HepG2 (cell line): ENCODE results near the gene PKN2. TPM values are rescaled to one million over a fixed set of nuclear protein-coding genes. Genes with fewer than 3 reads are reported as not detected.

Experiments
- ELF1 ChIP-seq: sonication (generic); formaldehyde crosslinking; IDR thresholded peaks from 2 replicates; pipeline ENCODE4 v1.4.0; 2020; ENCODE audit warnings: missing genetic modification reagents
- GATAD2A ChIP-seq: IDR thresholded peaks from 2 replicates; pipeline ENCODE4 v1.6.1; 2016
- HMG20B ChIP-seq: conservative IDR thresholded peaks from 2 replicates; pipeline ENCODE4 v1.6.1; 2016; ENCODE audit warnings: missing genetic modification reagents, missing compliant biosample characterization
- HNF4G ChIP-seq, 2 experiments: sonication (generic) in 1 of 2; formaldehyde crosslinking in 1 of 2; IDR thresholded peaks; 2 replicates each; pipeline versions ENCODE4 v1.4.0 to v1.6.1; 2011 to 2020; ENCODE audit warnings: borderline replicate concordance in 2 of 2, low read depth in 2 of 2, mild to moderate bottlenecking in 2 of 2, low read length in 1 of 2, missing genetic modification reagents in 1 of 2, moderate library complexity in 1 of 2
- HNRNPLL ChIP-seq: fragments of 200-400 bp; formaldehyde crosslinking; IDR thresholded peaks from 2 replicates; pipeline ENCODE4 v1.6.1; 2017; ENCODE audit warnings: mild to moderate bottlenecking, low read depth, low read length; ENCODE audit not compliant: poor library complexity, severe bottlenecking
- JARID2 ChIP-seq: sonication (generic); formaldehyde crosslinking; IDR thresholded peaks from 2 replicates; pipeline ENCODE4 v1.8.1; 2023; ENCODE audit warnings: missing genetic modification reagents, inconsistent platforms; ENCODE audit not compliant: insufficient replicate concordance
- KLF13 ChIP-seq: sonication (generic); formaldehyde crosslinking; IDR thresholded peaks from 2 replicates; pipeline ENCODE4 v1.4.0; 2020; ENCODE audit warnings: mild to moderate bottlenecking, missing genetic modification reagents
- POLR2AphosphoS2 ChIP-seq: IDR thresholded peaks from 2 replicates; pipeline ENCODE4 v1.6.1; 2011; ENCODE audit warnings: low read depth, low read length, improper control_type of control experiment
- POLR2G ChIP-seq: fragments of 200-400 bp; formaldehyde crosslinking; IDR thresholded peaks from 2 replicates; pipeline ENCODE4 v1.6.1; 2018; ENCODE audit warnings: mild to moderate bottlenecking, low read depth, low read length, moderate library complexity
- RFXANK ChIP-seq: IDR thresholded peaks from 2 replicates; pipeline ENCODE4 v1.6.1; 2016
- SMARCC2 ChIP-seq: fragments of 450-650 bp; IDR thresholded peaks from 2 replicates; pipeline ENCODE4 v1.6.1; 2017; ENCODE audit warnings: antibody characterized with exemption, mild to moderate bottlenecking
- SSRP1 ChIP-seq: IDR thresholded peaks from 2 replicates; pipeline ENCODE4 v1.6.1; 2016; ENCODE audit warnings: control low read depth
- TMF1 ChIP-seq: sonication (generic); formaldehyde crosslinking; IDR thresholded peaks from 2 replicates; pipeline ENCODE4 v1.8.1; 2022; ENCODE audit warnings: low read depth, missing genetic modification reagents
- YY1 ChIP-seq: IDR thresholded peaks from 2 replicates; pipeline ENCODE4 v1.6.1; 2011; ENCODE audit warnings: low read length, low read depth, moderate library complexity, mild to moderate bottlenecking; ENCODE audit not compliant: insufficient read depth, insufficient replicate concordance
- ZBTB7B ChIP-seq: sonication (generic); formaldehyde crosslinking; IDR thresholded peaks from 2 replicates; pipeline ENCODE4 v1.4.0; 2020; ENCODE audit warnings: missing genetic modification reagents
- ZFP41 ChIP-seq: sonication (generic); formaldehyde crosslinking; IDR thresholded peaks from 2 replicates; pipeline ENCODE4 v1.4.0; 2020; ENCODE audit warnings: mild to moderate bottlenecking, missing genetic modification reagents, borderline replicate concordance
- ZNF296 ChIP-seq: sonication (generic); formaldehyde crosslinking; conservative IDR thresholded peaks from 2 replicates; pipeline ENCODE4 v1.5.0; 2020; ENCODE audit warnings: mild to moderate bottlenecking, missing genetic modification reagents
- ZNF33B ChIP-seq: sonication (generic); formaldehyde crosslinking; IDR thresholded peaks from 2 replicates; pipeline ENCODE4 v1.5.1; 2020; ENCODE audit warnings: mild to moderate bottlenecking, missing genetic modification reagents
- ZNF850 ChIP-seq: sonication (generic); formaldehyde crosslinking; conservative IDR thresholded peaks from 2 replicates; pipeline ENCODE4 v1.9.0; 2021; ENCODE audit warnings: mild to moderate bottlenecking, missing genetic modification reagents
- polyA plus RNA-seq, 8 experiments: library from polyadenylated mRNA; depleted of rRNA in 3 of 8; stranded (reverse) in 7 of 8; unstranded in 1 of 8; fragments of >200 nt; fragmentation: Illumina TruSeq in 4 of 8; extraction: Trizol in 4 of 8; gene quantifications; 2 replicates each; pipeline versions ENCODE4 v1.2.1 to v1.2.3, GENCODE V29; 2011 to 2016; ENCODE audit warnings: low read depth in 4 of 8, missing spikeins in 1 of 8, mixed read lengths in 1 of 8; ENCODE audit not compliant: insufficient read depth in 1 of 8
- total RNA-seq, 5 experiments: library from RNA; depleted of rRNA; stranded (reverse); fragments of >200 nt; fragmentation: Illumina TruSeq; extraction: Trizol; gene quantifications; 2 replicates each; pipeline ENCODE4 v1.2.3, GENCODE V29; 2016; ENCODE audit warnings: low read depth in 1 of 5
- TF ChIP-seq, protein P1 (sequence below): sonication (generic); formaldehyde crosslinking; IDR thresholded peaks from 2 replicates; pipeline ENCODE4 v1.5.0; 2020; ENCODE audit warnings: missing genetic modification reagents, mild to moderate bottlenecking, borderline replicate concordance
- TF ChIP-seq, protein P2 (sequence below): sonication (generic); formaldehyde crosslinking; IDR thresholded peaks from 2 replicates; pipeline ENCODE4 v1.8.1; 2023; ENCODE audit warnings: mild to moderate bottlenecking, missing genetic modification reagents, borderline replicate concordance
- TF ChIP-seq, protein P3 (sequence below): IDR thresholded peaks from 2 replicates; pipeline ENCODE4 v1.6.1; 2016; ENCODE audit warnings: low read depth

Gene PKN2
- total and polyA plus RNA-seq, 2 of the 13 experiments (the other 11 are each of a cell fraction or from before 2014, with no cell fraction given) = 17.0 to 29.4 TPM

DNA sequence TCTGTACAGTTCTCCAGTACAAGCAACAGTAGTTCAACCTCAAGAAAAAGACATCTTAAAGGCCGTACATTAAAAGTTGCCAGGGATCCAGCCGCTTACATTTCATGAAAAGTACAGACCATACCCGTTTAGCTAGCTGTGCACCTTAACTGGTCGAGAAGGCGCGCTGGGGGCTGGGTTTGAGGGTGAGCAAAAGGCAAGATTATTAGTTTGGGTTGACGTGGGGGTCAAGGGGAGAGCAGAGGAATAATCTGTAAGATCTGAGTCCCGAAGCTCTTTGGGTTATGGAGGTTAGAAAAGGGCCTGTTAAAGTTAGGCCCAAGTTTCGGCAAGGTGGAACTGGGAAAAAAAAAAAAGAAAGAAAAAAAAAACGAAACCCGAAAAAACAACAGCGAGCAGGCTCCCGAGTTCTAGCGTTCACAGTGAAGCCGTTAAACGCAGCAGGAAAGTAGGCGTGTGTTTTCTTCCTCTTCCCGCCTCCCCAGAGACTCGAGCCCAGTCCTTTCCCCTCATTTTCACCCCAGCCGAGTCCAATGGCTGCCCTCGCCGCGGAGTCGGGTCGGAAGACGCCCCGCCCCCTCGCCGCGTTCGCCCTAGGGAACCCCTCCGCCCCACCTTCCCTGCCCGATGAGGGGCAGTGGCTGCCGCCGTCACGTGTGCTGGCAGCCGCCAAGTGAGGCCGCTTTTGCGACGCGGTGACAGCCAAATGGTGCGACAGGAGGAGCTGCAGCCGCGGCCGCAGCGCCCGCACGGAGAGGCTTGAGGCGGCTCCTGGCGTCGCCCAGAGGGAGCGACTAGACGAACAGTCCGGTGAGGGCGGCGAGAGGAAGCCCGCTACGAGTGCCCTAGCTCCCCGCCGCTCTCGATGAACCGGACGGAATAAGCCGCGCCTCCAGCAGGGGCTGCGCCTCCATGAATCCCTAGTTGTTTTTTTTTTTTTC is at the start of gene PKN2 (continued):
- TF ChIP-seq, protein P1, sequence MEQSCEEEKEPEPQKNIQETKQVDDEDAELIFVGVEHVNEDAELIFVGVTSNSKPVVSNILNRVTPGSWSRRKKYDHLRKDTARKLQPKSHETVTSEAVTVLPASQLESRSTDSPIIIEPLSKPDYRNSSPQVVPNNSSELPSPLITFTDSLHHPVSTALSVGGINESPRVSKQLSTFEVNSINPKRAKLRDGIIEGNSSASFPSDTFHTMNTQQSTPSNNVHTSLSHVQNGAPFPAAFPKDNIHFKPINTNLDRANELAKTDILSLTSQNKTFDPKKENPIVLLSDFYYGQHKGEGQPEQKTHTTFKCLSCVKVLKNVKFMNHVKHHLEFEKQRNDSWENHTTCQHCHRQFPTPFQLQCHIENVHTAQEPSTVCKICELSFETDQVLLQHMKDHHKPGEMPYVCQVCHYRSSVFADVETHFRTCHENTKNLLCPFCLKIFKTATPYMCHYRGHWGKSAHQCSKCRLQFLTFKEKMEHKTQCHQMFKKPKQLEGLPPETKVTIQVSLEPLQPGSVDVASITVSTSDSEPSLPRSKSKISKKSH (CRISPR knock-in tag) = no peak
- TF ChIP-seq POLR2G = peak; percentile 91
- no peak for TF ChIP-seq ZNF33B (CRISPR knock-in tag)
- no peak for TF ChIP-seq TMF1 (CRISPR knock-in tag)
- TF ChIP-seq, protein P2, sequence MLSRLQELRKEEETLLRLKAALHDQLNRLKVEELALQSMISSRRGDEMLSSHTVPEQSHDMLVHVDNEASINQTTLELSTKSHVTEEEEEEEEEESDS (CRISPR knock-in tag) = no peak
- no peak for TF ChIP-seq JARID2
- TF ChIP-seq YY1 = peak; percentile 81
- TF ChIP-seq ZFP41 (CRISPR knock-in tag) = no peak
- TF ChIP-seq HMG20B (CRISPR knock-in tag) = no peak
- TF ChIP-seq POLR2AphosphoS2 = no peak
- TF ChIP-seq, protein P3, sequence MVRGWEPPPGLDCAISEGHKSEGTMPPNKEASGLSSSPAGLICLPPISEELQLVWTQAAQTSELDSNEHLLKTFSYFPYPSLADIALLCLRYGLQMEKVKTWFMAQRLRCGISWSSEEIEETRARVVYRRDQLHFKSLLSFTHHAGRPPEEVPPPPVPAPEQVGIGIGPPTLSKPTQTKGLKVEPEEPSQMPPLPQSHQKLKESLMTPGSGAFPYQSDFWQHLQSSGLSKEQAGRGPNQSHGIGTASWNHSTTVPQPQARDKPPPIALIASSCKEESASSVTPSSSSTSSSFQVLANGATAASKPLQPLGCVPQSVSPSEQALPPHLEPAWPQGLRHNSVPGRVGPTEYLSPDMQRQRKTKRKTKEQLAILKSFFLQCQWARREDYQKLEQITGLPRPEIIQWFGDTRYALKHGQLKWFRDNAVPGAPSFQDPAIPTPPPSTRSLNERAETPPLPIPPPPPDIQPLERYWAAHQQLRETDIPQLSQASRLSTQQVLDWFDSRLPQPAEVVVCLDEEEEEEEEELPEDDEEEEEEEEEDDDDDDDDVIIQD (CRISPR knock-in tag) = peak; percentile 95
- peak; percentile 64 for TF ChIP-seq HNRNPLL
- no peak for TF ChIP-seq ZNF296 (CRISPR knock-in tag)
- peak; percentile 74 for TF ChIP-seq GATAD2A (CRISPR knock-in tag)
- no peak for TF ChIP-seq HNF4G (IDR thresholded peaks at IDR 0.05; ENCODE audit: borderline replicate concordance, low read depth, low read length)
- TF ChIP-seq HNF4G (CRISPR knock-in tag; IDR thresholded peaks at IDR 0.05; ENCODE audit: borderline replicate concordance, low read depth) = no peak
- peak; percentile 79 for TF ChIP-seq ELF1 (CRISPR knock-in tag)
- no peak for TF ChIP-seq SMARCC2
- no peak for TF ChIP-seq KLF13 (CRISPR knock-in tag)
- TF ChIP-seq SSRP1 = no peak
- peak; percentile 14; the same call in 1 of the 2 replicates for TF ChIP-seq ZBTB7B
- TF ChIP-seq RFXANK (CRISPR knock-in tag) = 0 out of 2 replicates have a peak, but pooled peaks have one; percentile 41
- peak; percentile 95 for TF ChIP-seq ZNF850 (CRISPR knock-in tag)
